Osteoblast (primary cell): ENCODE measurements around the gene TINCR. TPM values are rescaled to one million over a fixed set of nuclear protein-coding genes. Genes with fewer than 3 reads are reported as not detected.
A peak's percentile ranks its signal among the peaks of the same experiment; 100 is the strongest.

Experiments
- DNase-seq: peaks from one replicate; pipeline ENCODE4 v3.0.0; 2011; ENCODE audit warnings: low spot score, mixed read lengths; ENCODE audit not compliant: insufficient read length; ENCODE audit errors: missing footprints
- H2AFZ ChIP-seq: 2 replicates; pipeline ENCODE4 v1.6.0; 2011; ENCODE audit warnings: mild to moderate bottlenecking, low read length
- H3K27ac ChIP-seq: 2 replicates; pipeline ENCODE4 v1.5.1; 2011; ENCODE audit warnings: mild to moderate bottlenecking, low read depth, low read length, moderate library complexity
- H3K27me3 ChIP-seq: 2 replicates; pipeline ENCODE4 v1.6.0; 2012; ENCODE audit warnings: mild to moderate bottlenecking, control low read depth, inconsistent platforms, low read length, moderate library complexity; ENCODE audit not compliant: insufficient read depth
- H3K36me3 ChIP-seq: 2 replicates; pipeline ENCODE4 v1.5.1; 2011; ENCODE audit warnings: mild to moderate bottlenecking, low read length, control low read depth, moderate library complexity; ENCODE audit not compliant: insufficient read depth
- H3K4me1 ChIP-seq: 2 replicates; pipeline ENCODE4 v1.5.1; 2011; ENCODE audit warnings: mild to moderate bottlenecking, low read length, control low read depth, moderate library complexity; ENCODE audit not compliant: insufficient read depth
- H3K4me2 ChIP-seq: 2 replicates; pipeline ENCODE4 v1.6.0; 2011; ENCODE audit warnings: mild to moderate bottlenecking, low read length; ENCODE audit not compliant: insufficient read depth
- H3K4me3 ChIP-seq: fragments of 200-600 bp; sonication (generic); 3 replicates; pipeline ENCODE4 v1.5.1; 2012; ENCODE audit warnings: mild to moderate bottlenecking, low read length, inconsistent platforms; ENCODE audit not compliant: insufficient read depth
- H3K79me2 ChIP-seq: 2 replicates; pipeline ENCODE4 v1.6.0; 2012; ENCODE audit warnings: mild to moderate bottlenecking, low read length, control low read depth, inconsistent platforms; ENCODE audit not compliant: insufficient read depth
- H3K9me3 ChIP-seq: 2 replicates; pipeline ENCODE4 v1.5.1; 2011; ENCODE audit warnings: low read depth, low read length, control low read depth
- H4K20me1 ChIP-seq: 2 replicates; pipeline ENCODE4 v1.6.0; 2012; ENCODE audit warnings: mild to moderate bottlenecking, low read length, control low read depth; ENCODE audit not compliant: insufficient read depth
- total RNA-seq: library from RNA; depleted of rRNA; stranded (reverse); fragments of >200 nt; gene quantifications from 2 replicates; pipeline ENCODE4 v1.2.3, GENCODE V29; 2012
- TF ChIP-seq, protein P1 (sequence below): IDR thresholded peaks from 2 replicates; pipeline ENCODE4 v1.5.1; 2011; ENCODE audit warnings: mild to moderate bottlenecking, low read depth, low read length, moderate library complexity; ENCODE audit errors: extremely low read depth

The TINCR gene
- total RNA-seq, 1 donor: 0.36 TPM

DNA sequence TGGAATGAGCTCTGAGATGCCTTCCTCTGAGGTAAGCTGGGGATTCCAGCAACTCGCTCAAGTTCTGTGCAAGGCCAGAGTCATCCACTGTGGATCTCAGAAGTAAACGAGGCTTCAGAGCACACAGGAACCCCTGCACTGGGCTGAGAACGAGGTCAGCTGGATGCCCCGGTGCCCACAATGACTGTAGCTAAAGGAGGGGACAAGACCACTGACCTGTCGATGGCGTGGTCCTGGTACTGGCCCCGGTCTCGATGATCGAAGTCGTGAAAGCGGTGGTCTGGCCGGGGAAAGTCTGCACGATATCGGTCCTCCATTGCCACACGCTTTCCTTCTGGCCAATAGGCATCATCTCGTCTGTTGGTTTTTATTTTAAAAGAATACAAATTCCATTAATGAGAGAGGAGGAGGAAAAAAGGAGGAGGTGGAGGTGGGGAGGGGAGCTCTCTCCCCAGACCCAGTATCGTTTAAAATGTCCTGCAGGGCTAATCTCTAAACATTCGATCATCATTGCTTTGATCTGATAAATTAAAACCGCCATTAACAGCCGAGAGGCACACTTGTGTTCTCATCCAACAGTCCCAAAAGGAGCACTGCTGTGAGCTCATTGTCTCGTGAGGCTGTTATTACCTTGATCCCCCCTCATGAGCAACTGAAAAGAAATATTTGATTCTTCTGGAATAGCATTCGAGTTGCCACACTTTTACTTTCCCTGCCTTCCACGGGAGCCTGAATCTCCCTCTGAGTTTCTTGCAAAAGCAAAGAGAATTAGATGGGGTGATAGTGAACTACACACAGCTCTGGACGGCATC is 25.0 kb upstream of the TINCR start:
- peaks cover 79% of the 10 kb centered on the region for H3K36me3 ChIP-seq
- peaks cover 20% of the 10 kb centered on the region for H4K20me1 ChIP-seq
- H3K27me3 ChIP-seq: no peaks in the 10 kb centered on the region
- no peaks in the 10 kb centered on the region for H3K79me2 ChIP-seq
- H3K27ac ChIP-seq: no peak overlapping the region
- TF ChIP-seq, protein P1, sequence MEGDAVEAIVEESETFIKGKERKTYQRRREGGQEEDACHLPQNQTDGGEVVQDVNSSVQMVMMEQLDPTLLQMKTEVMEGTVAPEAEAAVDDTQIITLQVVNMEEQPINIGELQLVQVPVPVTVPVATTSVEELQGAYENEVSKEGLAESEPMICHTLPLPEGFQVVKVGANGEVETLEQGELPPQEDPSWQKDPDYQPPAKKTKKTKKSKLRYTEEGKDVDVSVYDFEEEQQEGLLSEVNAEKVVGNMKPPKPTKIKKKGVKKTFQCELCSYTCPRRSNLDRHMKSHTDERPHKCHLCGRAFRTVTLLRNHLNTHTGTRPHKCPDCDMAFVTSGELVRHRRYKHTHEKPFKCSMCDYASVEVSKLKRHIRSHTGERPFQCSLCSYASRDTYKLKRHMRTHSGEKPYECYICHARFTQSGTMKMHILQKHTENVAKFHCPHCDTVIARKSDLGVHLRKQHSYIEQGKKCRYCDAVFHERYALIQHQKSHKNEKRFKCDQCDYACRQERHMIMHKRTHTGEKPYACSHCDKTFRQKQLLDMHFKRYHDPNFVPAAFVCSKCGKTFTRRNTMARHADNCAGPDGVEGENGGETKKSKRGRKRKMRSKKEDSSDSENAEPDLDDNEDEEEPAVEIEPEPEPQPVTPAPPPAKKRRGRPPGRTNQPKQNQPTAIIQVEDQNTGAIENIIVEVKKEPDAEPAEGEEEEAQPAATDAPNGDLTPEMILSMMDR: no peak
- peak; percentile 80 for DNase-seq
- no peaks in the 10 kb centered on the region for H3K9me3 ChIP-seq
- H3K4me3 ChIP-seq: no peak overlapping the region
- no peak overlapping the region for H2AFZ ChIP-seq
- no peaks in the 10 kb centered on the region for H3K4me1 ChIP-seq
- H3K4me2 ChIP-seq: no peak overlapping the region

DNA sequence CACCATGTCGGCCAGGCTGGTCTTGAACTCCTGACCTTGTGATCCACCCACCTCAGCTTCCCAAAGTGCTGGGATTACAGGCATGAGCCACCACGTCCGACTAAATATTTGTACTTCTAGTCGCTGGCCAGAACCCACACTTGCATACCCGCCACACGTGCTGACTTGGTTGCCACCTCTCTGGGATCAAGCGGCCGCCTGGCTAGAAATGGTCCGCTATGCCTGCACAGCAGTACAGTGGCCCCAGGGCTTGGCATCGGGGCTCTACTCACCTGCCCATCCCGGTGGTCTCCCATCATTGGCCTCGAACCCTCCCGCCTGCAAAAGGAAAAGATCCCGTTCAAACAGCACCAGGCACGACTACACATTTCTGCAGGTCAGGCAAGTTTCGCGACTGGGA is 23.7 kb upstream of the TINCR start:
- Histone ChIP-seq H3K4me2 (no peak overlapping the region), H3K79me2 (no peaks in the 10 kb centered on the region), H3K4me3 (no peak overlapping the region), H4K20me1 (peaks cover 25% of the 10 kb centered on the region), H3K4me1 (no peaks in the 10 kb centered on the region), H2AFZ (no peak overlapping the region), H3K27me3 (no peaks in the 10 kb centered on the region), H3K36me3 (peaks cover 81% of the 10 kb centered on the region), H3K9me3 (no peaks in the 10 kb centered on the region), H3K27ac (no peak overlapping the region)
- TF ChIP-seq, protein P1: no peak
- no peak for DNase-seq

DNA sequence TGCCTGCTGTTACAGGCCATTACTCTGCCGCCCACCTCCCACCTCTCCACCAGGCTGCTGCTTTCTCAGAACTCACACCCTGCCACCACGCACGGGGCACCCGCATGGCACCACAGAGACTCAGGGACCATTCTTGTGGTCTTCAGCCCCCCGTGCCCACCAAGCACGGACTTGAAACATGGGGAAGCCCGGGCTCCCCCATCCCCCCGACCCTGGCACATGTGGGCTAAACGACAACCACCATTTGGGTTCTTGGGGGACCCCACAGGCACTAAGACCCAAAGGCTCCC is 23.1 kb upstream of the TINCR start:
- Histone ChIP-seq H3K9me3 (no peaks in the 10 kb centered on the region), H3K36me3 (peaks cover 85% of the 10 kb centered on the region)

DNA sequence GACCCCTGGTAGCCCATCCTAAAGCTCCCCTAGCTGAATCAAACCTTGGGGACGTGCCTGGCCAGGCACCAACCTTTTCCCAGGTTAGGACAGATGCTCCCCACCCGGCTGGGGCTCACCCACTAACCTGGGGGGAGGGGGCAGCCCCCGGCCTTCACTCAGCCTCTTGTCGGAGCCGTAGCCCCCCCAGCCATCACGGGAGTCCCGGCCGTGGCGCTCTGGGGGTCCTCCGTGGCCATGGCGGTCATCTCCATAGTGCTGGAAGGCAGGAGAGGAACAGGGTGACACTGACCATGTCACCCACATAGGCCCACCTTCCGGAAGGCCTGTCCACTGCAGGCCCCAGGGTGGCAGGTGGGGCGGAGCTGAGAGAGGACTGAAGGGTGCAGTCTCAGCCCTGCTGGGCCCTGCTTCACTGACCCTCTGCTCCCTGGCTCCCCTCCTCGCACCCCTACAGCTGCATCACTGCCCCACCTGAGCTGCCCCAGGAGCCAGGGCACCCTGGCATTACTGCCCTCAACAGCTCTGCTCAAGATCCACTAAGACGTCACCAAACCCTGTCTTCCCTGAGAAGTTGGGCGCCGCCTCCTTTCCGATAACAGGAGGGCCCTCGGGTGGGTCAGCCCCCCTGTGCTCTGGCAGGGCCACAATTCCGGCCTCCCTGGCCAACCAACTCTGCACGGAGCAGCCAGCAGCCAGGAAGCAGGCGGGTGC is 22.6 kb upstream of the TINCR start:
- TF ChIP-seq, protein P1: no peak
- Histone ChIP-seq H3K4me2 (no peak overlapping the region), H3K4me3 (no peak overlapping the region), H3K27ac (no peak overlapping the region), H3K79me2 (no peaks in the 10 kb centered on the region), H4K20me1 (peaks cover 24% of the 10 kb centered on the region), H2AFZ (no peak overlapping the region), H3K4me1 (no peaks in the 10 kb centered on the region), H3K9me3 (no peaks in the 10 kb centered on the region), H3K36me3 (peaks cover 80% of the 10 kb centered on the region), H3K27me3 (no peaks in the 10 kb centered on the region)
- DNase-seq: peak; percentile 57

More for the DNA sequence above, 23.1 kb upstream of the TINCR start:
- no peak overlapping the region for H2AFZ ChIP-seq
- no peak overlapping the region for H3K4me3 ChIP-seq
- H4K20me1 ChIP-seq: peaks cover 28% of the 10 kb centered on the region
- TF ChIP-seq, protein P1: no peak
- H3K4me1 ChIP-seq: no peaks in the 10 kb centered on the region
- no peak overlapping the region for H3K27ac ChIP-seq
- H3K27me3 ChIP-seq: no peaks in the 10 kb centered on the region
- H3K4me2 ChIP-seq: no peak overlapping the region
- no peaks in the 10 kb centered on the region for H3K79me2 ChIP-seq
- DNase-seq: peak; percentile 66
